ENCODE data around the gene CA5A. TPM values are rescaled to one million over a fixed set of nuclear protein-coding genes. Genes with fewer than 3 reads are reported as not detected.
"Not testable (repeated sequence)": the region's sequence is repeated elsewhere in the genome, so short reads cannot be mapped to it uniquely, and the experiment has no call there.

Gene CA5A
- total and polyA plus RNA-seq, 2 of the 13 experiments (the other 11 are each of a cell fraction or from before 2014, with no cell fraction given), result 66.8 to 106 TPM

DNA sequence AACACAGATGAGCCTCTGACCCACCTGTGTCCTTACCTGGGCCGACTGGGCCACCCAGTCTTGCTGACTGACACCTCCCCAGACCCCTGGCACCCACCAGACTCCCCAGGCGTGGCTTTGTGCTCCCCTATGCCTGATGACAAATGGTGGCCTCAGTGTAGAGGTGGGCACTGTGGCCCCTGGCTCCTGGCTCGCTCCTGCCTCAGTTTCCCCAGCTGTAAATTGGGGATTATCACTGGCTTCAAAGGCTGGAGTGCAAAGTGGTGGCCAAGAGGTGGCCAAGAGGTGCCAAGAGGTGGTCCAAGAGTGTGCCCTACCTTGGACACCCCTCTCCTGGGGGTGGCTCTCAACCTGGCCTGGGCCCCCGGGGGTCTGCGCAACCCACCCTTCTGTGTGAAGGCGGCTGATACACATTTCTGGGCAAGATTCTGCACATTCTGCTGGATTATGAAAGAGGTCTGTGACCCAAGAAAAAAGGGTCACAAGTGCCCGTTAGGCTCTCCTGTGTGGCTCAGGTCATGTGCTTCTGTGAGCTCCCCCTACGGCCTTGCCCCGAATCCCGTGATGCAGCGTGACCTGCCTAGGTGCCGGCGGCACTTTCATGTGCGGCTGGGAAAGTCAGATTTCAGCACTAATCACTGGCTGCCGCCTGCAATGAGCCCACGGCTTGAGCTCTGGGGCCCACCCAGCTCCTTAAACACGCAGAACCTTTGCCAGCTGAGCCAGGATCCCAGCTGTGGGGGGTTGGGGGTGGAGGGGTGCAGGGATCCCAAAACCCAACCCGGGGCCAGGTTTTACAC, 74.8 kb downstream of the CA5A start (continued):
- peak; percentile 39; the same call in 1 of the 2 replicates for TF ChIP-seq ZNF761 (CRISPR knock-in tag; conservative IDR thresholded peaks at IDR 0.05)
- TF ChIP-seq ZNF34 (CRISPR knock-in tag; IDR thresholded peaks at IDR 0.05; ENCODE audit: borderline replicate concordance), result 0 out of 2 replicates have a peak, but pooled peaks have one; percentile 17
- TF ChIP-seq EEA1 (CRISPR knock-in tag; IDR thresholded peaks at IDR 0.05; ENCODE audit: borderline replicate concordance), result 0 out of 2 replicates have a peak, but pooled peaks have one; percentile 44
- peak; percentile 77 for TF ChIP-seq MLX (CRISPR knock-in tag; IDR thresholded peaks at IDR 0.05)
- TF ChIP-seq ZHX1 (CRISPR knock-in tag; IDR thresholded peaks at IDR 0.05; ENCODE audit: low read depth), result 0 out of 2 replicates have a peak, but pooled peaks have one; percentile 35
- TF ChIP-seq RCOR2 (CRISPR knock-in tag; IDR thresholded peaks at IDR 0.05), result peak; percentile 38; the same call in 1 of the 2 replicates
- TF ChIP-seq ISL2 (CRISPR knock-in tag; IDR thresholded peaks at IDR 0.05), result peak; percentile 75
- TF ChIP-seq ZBTB38 (CRISPR knock-in tag; IDR thresholded peaks at IDR 0.05), result peak; percentile 79
- peak; percentile 29 for TF ChIP-seq HNRNPLL (IDR thresholded peaks at IDR 0.05; ENCODE audit: low read depth, low read length, poor library complexity, severe bottlenecking)
- TF ChIP-seq SMAD3 (CRISPR knock-in tag; IDR thresholded peaks at IDR 0.05), result 0 out of 2 replicates have a peak, but pooled peaks have one; percentile 50
- TF ChIP-seq GLI4 (CRISPR knock-in tag; IDR thresholded peaks at IDR 0.05; ENCODE audit: borderline replicate concordance), result peak; percentile 69; the same call in 1 of the 2 replicates
- peak; percentile 78 for TF ChIP-seq SKI (IDR thresholded peaks at IDR 0.05; ENCODE audit: partially characterized antibody)
- TF ChIP-seq, protein P1, sequence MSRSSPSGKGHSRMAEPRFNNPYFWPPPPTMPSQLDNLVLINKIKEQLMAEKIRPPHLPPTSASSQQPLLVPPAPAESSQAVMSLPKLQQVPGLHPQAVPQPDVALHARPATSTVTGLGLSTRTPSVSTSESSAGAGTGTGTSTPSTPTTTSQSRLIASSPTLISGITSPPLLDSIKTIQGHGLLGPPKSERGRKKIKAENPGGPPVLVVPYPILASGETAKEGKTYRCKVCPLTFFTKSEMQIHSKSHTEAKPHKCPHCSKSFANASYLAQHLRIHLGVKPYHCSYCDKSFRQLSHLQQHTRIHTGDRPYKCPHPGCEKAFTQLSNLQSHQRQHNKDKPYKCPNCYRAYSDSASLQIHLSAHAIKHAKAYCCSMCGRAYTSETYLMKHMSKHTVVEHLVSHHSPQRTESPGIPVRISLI (CRISPR knock-in tag; IDR thresholded peaks at IDR 0.05; ENCODE audit: borderline replicate concordance), result 0 out of 2 replicates have a peak, but pooled peaks have one; percentile 31
- TF ChIP-seq RBM39 (IDR thresholded peaks at IDR 0.05; ENCODE audit: low read depth, low read length, poor library complexity, severe bottlenecking), result peak; percentile 34
- TF ChIP-seq TGIF2 (CRISPR knock-in tag; IDR thresholded peaks at IDR 0.05), result peak; percentile 73
- not testable (repeated sequence) for TF ChIP-seq LCORL (IDR thresholded peaks at IDR 0.05)
- TF ChIP-seq LCORL (CRISPR knock-in tag; IDR thresholded peaks at IDR 0.05), result peak; percentile 70
- TF ChIP-seq ERF (CRISPR knock-in tag; IDR thresholded peaks at IDR 0.05), result 0 out of 2 replicates have a peak, but pooled peaks have one; percentile 42
- TF ChIP-seq IRF2 (CRISPR knock-in tag; IDR thresholded peaks at IDR 0.05), result peak; percentile 85
- peak; percentile 50; the same call in 1 of the 2 replicates for TF ChIP-seq KAT7 (CRISPR knock-in tag; IDR thresholded peaks at IDR 0.05; ENCODE audit: borderline replicate concordance)
- TF ChIP-seq ZNF574 (CRISPR knock-in tag; IDR thresholded peaks at IDR 0.05), result peak; percentile 34; the same call in 1 of the 2 replicates
- peak; percentile 91 for TF ChIP-seq SAP130 (CRISPR knock-in tag; IDR thresholded peaks at IDR 0.05; ENCODE audit: low read depth)
- TF ChIP-seq NCOA2 (CRISPR knock-in tag; IDR thresholded peaks at IDR 0.05), result peak; percentile 90
